Measurements from ENCODE around the gene PDE4D.

The PDE4D gene

GRCh38 chr5:58926541-58926935 is 967.0 kb downstream of the PDE4D start:
- no peak for TF ChIP-seq CTCF (IDR thresholded peaks at IDR 0.05; ENCODE audit: low read depth, low read length)
- H3K27me3 ChIP-seq: no peaks in the 10 kb centered on the region
- H3K36me3 ChIP-seq: no peaks in the 10 kb centered on the region
- H3K9me3 ChIP-seq: no peaks in the 10 kb centered on the region
- no peak for DNase-seq
- H3K4me1 ChIP-seq: no peaks in the 10 kb centered on the region
- no peak overlapping the region for H3K4me3 ChIP-seq (ENCODE audit: low read depth, low read length)

GRCh38 chr5:58925627-58926540 is 967.6 kb downstream of the PDE4D start:
- Histone ChIP-seq H3K27me3 (no peaks in the 10 kb centered on the region), H3K9me3 (no peaks in the 10 kb centered on the region), H3K36me3 (no peaks in the 10 kb centered on the region), H3K4me3 (ENCODE audit: low read depth, low read length) (no peak overlapping the region), H3K4me1 (no peaks in the 10 kb centered on the region)
- DNase-seq: no peak
- no peak for TF ChIP-seq CTCF (IDR thresholded peaks at IDR 0.05; ENCODE audit: low read depth, low read length)

- H3K36me3 ChIP-seq: no peaks in the 10 kb centered on the region
- no peaks in the 10 kb centered on the region for H3K27me3 ChIP-seq
- no peaks in the 10 kb centered on the region for H3K9me3 ChIP-seq
- no peak for TF ChIP-seq CTCF (IDR thresholded peaks at IDR 0.05; ENCODE audit: low read depth, low read length)
- no peak for DNase-seq
- H3K4me1 ChIP-seq: no peaks in the 10 kb centered on the region
- H3K4me3 ChIP-seq (ENCODE audit: low read depth, low read length): no peak overlapping the region
These were observed 969.2 kb downstream of the PDE4D start for GRCh38 chr5:58924306-58924705.

GRCh38 chr5:58923355-58923754 is 970.2 kb downstream of the PDE4D start:
- Histone ChIP-seq H3K4me3 (ENCODE audit: low read depth, low read length) (no peak overlapping the region), H3K9me3 (no peaks in the 10 kb centered on the region), H3K36me3 (no peaks in the 10 kb centered on the region), H3K4me1 (no peaks in the 10 kb centered on the region), H3K27me3 (no peaks in the 10 kb centered on the region)
- TF ChIP-seq CTCF (IDR thresholded peaks at IDR 0.05; ENCODE audit: low read depth, low read length): no peak
- DNase-seq: no peak

GRCh38 chr5:58922461-58923171 is 970.9 kb downstream of the PDE4D start:
- Histone ChIP-seq H3K36me3 (no peaks in the 10 kb centered on the region), H3K27me3 (no peaks in the 10 kb centered on the region), H3K4me1 (no peaks in the 10 kb centered on the region), H3K9me3 (no peaks in the 10 kb centered on the region), H3K4me3 (ENCODE audit: low read depth, low read length) (no peak overlapping the region)
- DNase-seq: no peak
- no peak for TF ChIP-seq CTCF (IDR thresholded peaks at IDR 0.05; ENCODE audit: low read depth, low read length)

GRCh38 chr5:58921159-58921558 is 972.4 kb downstream of the PDE4D start:
- DNase-seq: no peak
- H3K4me1 ChIP-seq: no peaks in the 10 kb centered on the region
- no peak for TF ChIP-seq CTCF (IDR thresholded peaks at IDR 0.05; ENCODE audit: low read depth, low read length)

More at GRCh38 chr5:58921159-58921558, 972.4 kb downstream of the PDE4D start:
- no peak overlapping the region for H3K4me3 ChIP-seq (ENCODE audit: low read depth, low read length)
- no peaks in the 10 kb centered on the region for H3K36me3 ChIP-seq
- H3K9me3 ChIP-seq: no peaks in the 10 kb centered on the region
- no peaks in the 10 kb centered on the region for H3K27me3 ChIP-seq

Data from BE2C (cell line).